Activated naive CD4-positive, alpha-beta T cell treated with anti-CD3 and anti-CD28 coated beads, Interleukin-2, amount 50 U/mL, for 16 hours (primary cell): ENCODE measurements around the gene ZNF430.
"Not testable (repeated sequence)": the region's sequence is repeated elsewhere in the genome, so short reads cannot be mapped to it uniquely, and the experiment has no call there.

Experiments used
- DNase-seq: peaks from one replicate; pipeline ENCODE4 v3.0.0-alpha.2; 2020

ZNF430 gene

GRCh38 chr19:21020298-21021227, at the start of gene ZNF430:
TSS of gene ZNF430 (plus strand) at chr19:21020657. CDS start at chr19:21020801, 144 bp downstream.
- peak; percentile 92 for DNase-seq

GRCh38 chr19:20992788-20993187, 27.7 kb upstream of the ZNF430 start:
- DNase-seq = not testable (repeated sequence)

GRCh38 chr19:20999731-21000352, 20.6 kb upstream of the ZNF430 start:
- DNase-seq = peak; percentile 88

GRCh38 chr19:21021238-21021637, 781 bp downstream of the ZNF430 start:
- not testable (repeated sequence) for DNase-seq

GRCh38 chr19:21022996-21023395, 2.5 kb downstream of the ZNF430 start:
- DNase-seq = peak; percentile 44

- no peak for DNase-seq
Observed at GRCh38 chr19:21023901-21024300, 3.4 kb downstream of the ZNF430 start.

- DNase-seq = no peak
Observed at GRCh38 chr19:21028969-21029268, 8.5 kb downstream of the ZNF430 start.

GRCh38 chr19:21045028-21045427, 24.6 kb downstream of the ZNF430 start:
- DNase-seq = no peak

- no peak for DNase-seq
Observed at GRCh38 chr19:21046489-21046888, 26.0 kb downstream of the ZNF430 start.

GRCh38 chr19:21047716-21048115, 27.3 kb downstream of the ZNF430 start:
- no peak for DNase-seq

GRCh38 chr19:21052902-21053301, 32.4 kb downstream of the ZNF430 start:
- no peak for DNase-seq

- no peak for DNase-seq
Observed at GRCh38 chr19:21065336-21065735, 44.9 kb downstream of the ZNF430 start.

- DNase-seq = peak; percentile 79
Observed at GRCh38 chr19:21082011-21082975, 61.8 kb downstream of the ZNF430 start, which contains the start of gene ZNF714. TSS of gene ZNF714 (plus strand) at chr19:21082203. CDS start at chr19:21098269, 16,066 bp downstream.

GRCh38 chr19:21084343-21084742, 63.9 kb downstream of the ZNF430 start:
- DNase-seq = no peak

- no peak for DNase-seq
Observed at GRCh38 chr19:21087871-21088270, 67.4 kb downstream of the ZNF430 start.

- DNase-seq = no peak
Observed at GRCh38 chr19:21092109-21092508, 71.7 kb downstream of the ZNF430 start.

- no peak for DNase-seq
Observed at GRCh38 chr19:21094347-21095025, 74.0 kb downstream of the ZNF430 start.

- no peak for DNase-seq
Observed at GRCh38 chr19:21098291-21098690, 77.8 kb downstream of the ZNF430 start.

GRCh38 chr19:21101521-21102242, 81.2 kb downstream of the ZNF430 start:
- no peak for DNase-seq

- no peak for DNase-seq
Observed at GRCh38 chr19:21109116-21109515, 88.7 kb downstream of the ZNF430 start.
